Endometrial microvascular endothelial cells (primary cell): Measurements from ENCODE around the gene PRKD2. TPM values are rescaled to one million over a fixed set of nuclear protein-coding genes. Genes with fewer than 3 reads are reported as not detected.
"Not testable (repeated sequence)": the region's sequence is repeated elsewhere in the genome, so short reads cannot be mapped to it uniquely, and the experiment has no call there.

ENCODE experiments used
- in situ Hi-C: cut with HindIII; loops from 2 replicates; pipeline ENCODE4 v1.10.0; 2017; ENCODE audit warnings: low sequenced_read_pairs, low pct_unique_long_range_greater_than_20kb; ENCODE audit errors: inconsistent ontology term
- total RNA-seq: library from RNA; depleted of rRNA; stranded (reverse); fragments of >200 nt; gene quantifications from one replicate; pipeline ENCODE4 v1.2.3, GENCODE V29; 2015; ENCODE audit errors: inconsistent ontology term

The PRKD2 gene
- 30.9 TPM for total RNA-seq

GRCh38 chr19:46717034-46717715, at the start of gene PRKD2:
Gene PRKD2, minus strand, starts transcription at chr19:46717114. Its CDS starts 744 bp downstream, at chr19:46716370.
- in situ Hi-C loops, result no loop called here

- in situ Hi-C loops, result no loop called here
Observed at GRCh38 chr19:46764817-46765291, 47.9 kb upstream of the PRKD2 start.

GRCh38 chr19:46762245-46762890, 45.5 kb upstream of the PRKD2 start:
- in situ Hi-C loops, result no loop called here

- in situ Hi-C loops, result no loop called here
Observed at GRCh38 chr19:46761418-46761831, 44.5 kb upstream of the PRKD2 start.

- in situ Hi-C loops, result not testable (repeated sequence)
Observed at GRCh38 chr19:46760897-46761296, 44.0 kb upstream of the PRKD2 start.

GRCh38 chr19:46760363-46760762, 43.4 kb upstream of the PRKD2 start:
- in situ Hi-C loops, result no loop called here

- in situ Hi-C loops, result no loop called here
Observed at GRCh38 chr19:46759817-46760333, 43.0 kb upstream of the PRKD2 start.

GRCh38 chr19:46759206-46759605, 42.3 kb upstream of the PRKD2 start:
- in situ Hi-C loops, result no loop called here

- in situ Hi-C loops, result no loop called here
Observed at GRCh38 chr19:46756544-46756888, 39.6 kb upstream of the PRKD2 start.

GRCh38 chr19:46755853-46756543, 39.1 kb upstream of the PRKD2 start:
- in situ Hi-C loops, result no loop called here

GRCh38 chr19:46755077-46755852, 38.4 kb upstream of the PRKD2 start:
- in situ Hi-C loops, result no loop called here

- in situ Hi-C loops, result no loop called here
Observed at GRCh38 chr19:46753420-46754155, 36.7 kb upstream of the PRKD2 start.

GRCh38 chr19:46748325-46749109, 31.6 kb upstream of the PRKD2 start:
- in situ Hi-C loops, result no loop called here

- in situ Hi-C loops, result no loop called here
Observed at GRCh38 chr19:46746281-46747057, 29.6 kb upstream of the PRKD2 start, which contains the start of gene STRN4. Gene STRN4, minus strand, starts transcription at chr19:46746450. Its CDS starts 20 bp downstream, at chr19:46746430.

- in situ Hi-C loops, result no loop called here
Observed at GRCh38 chr19:46745521-46746280, 28.8 kb upstream of the PRKD2 start, which contains the start of gene FKRP. Gene FKRP, plus strand, starts transcription at chr19:46746057. Its CDS starts 9,394 bp downstream, at chr19:46755451.

- in situ Hi-C loops, result no loop called here
Observed at GRCh38 chr19:46745030-46745429, 28.1 kb upstream of the PRKD2 start.
